GM19467 (cell line): ENCODE data around the gene TNFRSF18.
"Not testable (repeated sequence)": the region's sequence is repeated elsewhere in the genome, so short reads cannot be mapped to it uniquely, and the experiment has no call there.

ENCODE experiments used
- ATAC-seq: cut with Tn5 transposase; IDR thresholded peaks from one replicate; pipeline ENCODE4 v1.9.1; 2021; ENCODE audit warnings: mild to moderate bottlenecking, moderate library complexity; ENCODE audit not compliant: unreplicated experiment

Gene TNFRSF18

GRCh38 chr1:1206376-1206965, at the start of gene TNFRSF18:
TSS of gene TNFRSF18 (minus strand) at chr1:1206592. CDS start at chr1:1206571, 21 bp downstream.
- no peak for ATAC-seq

- ATAC-seq, result no peak
Measured at GRCh38 chr1:1255611-1256010, 49.2 kb upstream of the TNFRSF18 start.

- no peak for ATAC-seq
Measured at GRCh38 chr1:1255078-1255477, 48.7 kb upstream of the TNFRSF18 start.

GRCh38 chr1:1254667-1254998, 48.2 kb upstream of the TNFRSF18 start:
- ATAC-seq, result no peak

GRCh38 chr1:1253972-1254666, 47.7 kb upstream of the TNFRSF18 start:
- no peak for ATAC-seq

GRCh38 chr1:1253314-1253713, 46.9 kb upstream of the TNFRSF18 start:
- ATAC-seq, result no peak

- no peak for ATAC-seq
Measured at GRCh38 chr1:1250786-1251284, 44.4 kb upstream of the TNFRSF18 start.

GRCh38 chr1:1248009-1248913, 41.9 kb upstream of the TNFRSF18 start:
- ATAC-seq, result not testable (repeated sequence)

- ATAC-seq, result no peak
Measured at GRCh38 chr1:1247341-1247913, 41.0 kb upstream of the TNFRSF18 start.

GRCh38 chr1:1246577-1247340, 40.4 kb upstream of the TNFRSF18 start, which contains the start of gene C1QTNF12:
TSS of gene C1QTNF12 (minus strand) at chr1:1246722. CDS start at chr1:1246690, 32 bp downstream.
- no peak for ATAC-seq

GRCh38 chr1:1245817-1246576, 39.6 kb upstream of the TNFRSF18 start:
- ATAC-seq, result no peak

GRCh38 chr1:1245178-1245816, 38.9 kb upstream of the TNFRSF18 start:
- no peak for ATAC-seq

GRCh38 chr1:1244192-1244811, 37.9 kb upstream of the TNFRSF18 start:
- no peak for ATAC-seq

- ATAC-seq, result no peak
Measured at GRCh38 chr1:1243807-1244191, 37.4 kb upstream of the TNFRSF18 start.

GRCh38 chr1:1243266-1243660, 36.9 kb upstream of the TNFRSF18 start:
- no peak for ATAC-seq

GRCh38 chr1:1242461-1243265, 36.3 kb upstream of the TNFRSF18 start:
- ATAC-seq, result no peak

- no peak for ATAC-seq
Measured at GRCh38 chr1:1241588-1242219, 35.3 kb upstream of the TNFRSF18 start.
